HepG2 (cell line): Measurements from ENCODE around the gene USP32. TPM values are rescaled to one million over a fixed set of nuclear protein-coding genes. Genes with fewer than 3 reads are reported as not detected.

Experiments used
- ATAC-seq: fragments of 200-7000 bp; cut with Tn5 transposase; 3 replicates; pipeline ENCODE4 v1.9.1; 2020; ENCODE audit warnings: mild to moderate bottlenecking, moderate library complexity
- BruUV-seq: library from RNA; stranded (reverse); fragments of 400-500 nt; replicated peaks from 2 replicates; lab custom pipeline; 2021; lab: Mats Ljungman, UMichigan
- CTCF ChIA-PET: fragments of 300-600 bp; formaldehyde crosslinking; extraction: SDS; loops from one replicate; lab custom pipeline; 2021; ENCODE audit warnings: low total read pairs, inconsistent platforms, low intra/inter-chr PET ratio; lab: Yijun Ruan, JAX
- POLR2A ChIA-PET: fragments of 350-600 bp; sonication (Branson Sonifier 250); formaldehyde crosslinking; loops from one replicate; lab custom pipeline; 2020; ENCODE audit warnings: antibody characterized with exemption, inconsistent platforms; lab: Yijun Ruan, JAX
- DNase-seq: peaks from one replicate; pipeline ENCODE4 v3.0.0-alpha.2; 2015; ENCODE audit warnings: low spot score
- FAIRE-seq: peaks from 3 replicates; lab custom pipeline; 2011; peaks lifted over from hg19 to GRCh38; lab: Jason Lieb, UNC
- H2AFZ ChIP-seq: one replicate; pipeline ENCODE4 v1.6.1; 2011; ENCODE audit warnings: low read length, inconsistent platforms
- H3K27ac ChIP-seq: fragments of 300-600 bp; 3 replicates; pipeline ENCODE4 v1.8.0; 2011; ENCODE audit warnings: mixed run types, mild to moderate bottlenecking, mixed read lengths, low read length, inconsistent platforms; ENCODE audit not compliant: insufficient read depth; ENCODE audit errors: extremely low read length
- H3K27me3 ChIP-seq, 2 experiments: fragments of 200-600 bp in 1 of 2; 2 replicates in 1 of 2; 3 replicates in 1 of 2; pipeline versions ENCODE4 v1.6.0 to v1.8.0; 2011; ENCODE audit warnings: low read length in 2 of 2, mild to moderate bottlenecking in 2 of 2, moderate library complexity in 2 of 2, inconsistent platforms in 1 of 2; ENCODE audit not compliant: insufficient read depth in 2 of 2, control insufficient read depth in 1 of 2
- H3K36me3 ChIP-seq, 2 experiments: fragments of 200-600 bp in 1 of 2; replicated peaks in 1 of 2; 2 replicates in 1 of 2; 3 replicates in 1 of 2; pipeline versions ENCODE4 v1.5.1 to v1.8.0; 2011; ENCODE audit warnings: low read length in 2 of 2, inconsistent platforms in 1 of 2; ENCODE audit not compliant: insufficient read depth in 2 of 2, control insufficient read depth in 1 of 2
- H3K4me1 ChIP-seq: 2 replicates; pipeline ENCODE4 v1.5.1; 2012; ENCODE audit warnings: low read length, inconsistent platforms; ENCODE audit not compliant: insufficient read depth
- H3K4me2 ChIP-seq: 2 replicates; pipeline ENCODE4 v1.6.0; 2011; ENCODE audit warnings: low read depth, low read length, inconsistent platforms
- H3K4me3 ChIP-seq, 3 experiments: fragments of 200-600 bp in 1 of 3; sonication (generic), shearing (Covaris generic) in 1 of 3; replicated peaks in 1 of 3; 2 replicates each; pipeline ENCODE4 v1.5.1; 2011 to 2016; ENCODE audit warnings: low read length in 3 of 3, inconsistent platforms in 2 of 3, low read depth in 2 of 3, mild to moderate bottlenecking in 2 of 3, control low read depth in 1 of 3, mixed read lengths in 1 of 3; ENCODE audit not compliant: insufficient read depth in 1 of 3
- H3K79me2 ChIP-seq: one replicate; pipeline ENCODE4 v1.6.1; 2011; ENCODE audit warnings: low read length, inconsistent platforms; ENCODE audit not compliant: insufficient read depth
- H3K9ac ChIP-seq: 2 replicates; pipeline ENCODE4 v1.6.0; 2011; ENCODE audit warnings: mild to moderate bottlenecking, low read depth, low read length, inconsistent platforms; ENCODE audit not compliant: insufficient read depth
- H3K9me3 ChIP-seq: 2 replicates; pipeline ENCODE4 v1.5.1; 2012; ENCODE audit warnings: mild to moderate bottlenecking, low read length
- H4K20me1 ChIP-seq: 2 replicates; pipeline ENCODE4 v1.6.0; 2011; ENCODE audit warnings: inconsistent platforms, mild to moderate bottlenecking, low read length, moderate library complexity; ENCODE audit not compliant: insufficient read depth
- ELF1 ChIP-seq: sonication (generic); formaldehyde crosslinking; IDR thresholded peaks from 2 replicates; pipeline ENCODE4 v1.4.0; 2020; ENCODE audit warnings: missing genetic modification reagents
- FOXA1 ChIP-seq, 2 experiments: fragments of 450-650 bp in 1 of 2; sonication (generic) in 1 of 2; formaldehyde crosslinking in 1 of 2; IDR thresholded peaks; 2 replicates each; pipeline versions ENCODE4 v1.4.0 to v1.6.1; 2016 to 2020; ENCODE audit warnings: missing genetic modification reagents in 1 of 2
- JDP2 ChIP-seq: sonication (generic); formaldehyde crosslinking; IDR thresholded peaks from 2 replicates; pipeline ENCODE4 v1.8.1; 2022; ENCODE audit warnings: missing genetic modification reagents, borderline replicate concordance
- KLF6 ChIP-seq: IDR thresholded peaks from 2 replicates; pipeline ENCODE4 v1.8.0; 2016; ENCODE audit warnings: missing biosample characterization, missing genetic modification reagents
- KLF9 ChIP-seq: IDR thresholded peaks from 2 replicates; pipeline ENCODE4 v1.6.1; 2016; ENCODE audit warnings: low read depth
- ONECUT2 ChIP-seq: sonication (generic); formaldehyde crosslinking; IDR thresholded peaks from 2 replicates; pipeline ENCODE4 v1.4.0; 2020; ENCODE audit warnings: missing genetic modification reagents
- TCF7 ChIP-seq: sonication (generic); IDR thresholded peaks from 2 replicates; pipeline ENCODE4 v1.6.1; 2016; ENCODE audit warnings: antibody characterized with exemption, low read depth
- TOE1 ChIP-seq: sonication (generic); formaldehyde crosslinking; IDR thresholded peaks from 2 replicates; pipeline ENCODE4 v1.4.0; 2020; ENCODE audit warnings: mild to moderate bottlenecking, missing genetic modification reagents
- ZNF124 ChIP-seq: sonication (generic); formaldehyde crosslinking; IDR thresholded peaks from 2 replicates; pipeline ENCODE4 v1.4.0; 2020; ENCODE audit warnings: missing genetic modification reagents
- ZNF44 ChIP-seq: sonication (generic); formaldehyde crosslinking; IDR thresholded peaks from 2 replicates; pipeline ENCODE4 v1.5.1; 2020; ENCODE audit warnings: mild to moderate bottlenecking, missing genetic modification reagents
- ZNF616 ChIP-seq: sonication (generic); formaldehyde crosslinking; IDR thresholded peaks from 2 replicates; pipeline ENCODE4 v1.5.0; 2020; ENCODE audit warnings: low read depth, mild to moderate bottlenecking, missing genetic modification reagents
- ZNF709 ChIP-seq: sonication (generic); formaldehyde crosslinking; IDR thresholded peaks from 2 replicates; pipeline ENCODE4 v1.5.0; 2020; ENCODE audit warnings: mild to moderate bottlenecking, missing genetic modification reagents
- ZNF737 ChIP-seq: sonication (generic); formaldehyde crosslinking; IDR thresholded peaks from 2 replicates; pipeline ENCODE4 v1.5.0; 2020; ENCODE audit warnings: missing genetic modification reagents, mild to moderate bottlenecking, borderline replicate concordance
- ZNF776 ChIP-seq: sonication (generic); formaldehyde crosslinking; IDR thresholded peaks from 2 replicates; pipeline ENCODE4 v1.4.0; 2020; ENCODE audit warnings: mild to moderate bottlenecking, missing genetic modification reagents
- ZSCAN29 ChIP-seq: sonication (generic); formaldehyde crosslinking; conservative IDR thresholded peaks from 2 replicates; pipeline ENCODE4 v1.4.0; 2020; ENCODE audit warnings: mild to moderate bottlenecking, missing genetic modification reagents
- WGBS: methylation state at CpG from one replicate; pipeline ENCODE4 v1.1.6; 2017; ENCODE audit warnings: low lambda C conversion rate; 5-methylcytosine and 5-hydroxymethylcytosine counted together
- in situ Hi-C: cut with HindIII; loops from 2 replicates; pipeline ENCODE4 v1.10.0; 2017; ENCODE audit warnings: low pct_unique_long_range_greater_than_20kb; ENCODE audit not compliant: extremely low pct_ligation_motif_present
- intact Hi-C: fragments of 100-400 bp; cut with micrococcal nuclease; formaldehyde crosslinking; loops from one replicate; pipeline ENCODE4 v1.10.0; 2022; ENCODE audit not compliant: unreplicated experiment
- polyA plus RNA-seq, 8 experiments: library from polyadenylated mRNA; depleted of rRNA in 3 of 8; stranded (reverse) in 7 of 8; unstranded in 1 of 8; fragments of >200 nt; fragmentation: Illumina TruSeq in 4 of 8; extraction: Trizol in 4 of 8; gene quantifications; 2 replicates each; pipeline versions ENCODE4 v1.2.1 to v1.2.3, GENCODE V29; 2011 to 2016; ENCODE audit warnings: low read depth in 4 of 8, missing spikeins in 1 of 8, mixed read lengths in 1 of 8; ENCODE audit not compliant: insufficient read depth in 1 of 8
- total RNA-seq, 5 experiments: library from RNA; depleted of rRNA; stranded (reverse); fragments of >200 nt; fragmentation: Illumina TruSeq; extraction: Trizol; gene quantifications; 2 replicates each; pipeline ENCODE4 v1.2.3, GENCODE V29; 2016; ENCODE audit warnings: low read depth in 1 of 5
- TF ChIP-seq, protein P1 (sequence below): sonication (generic); formaldehyde crosslinking; IDR thresholded peaks from 2 replicates; pipeline ENCODE4 v1.4.0; 2020; ENCODE audit warnings: missing genetic modification reagents, borderline replicate concordance
- TF ChIP-seq, protein P2 (sequence below): sonication (generic); formaldehyde crosslinking; IDR thresholded peaks from 2 replicates; pipeline ENCODE4 v1.4.0; 2020; ENCODE audit warnings: missing genetic modification reagents
- TF ChIP-seq, protein P3 (sequence below): sonication (generic); formaldehyde crosslinking; IDR thresholded peaks from 2 replicates; pipeline ENCODE4 v1.4.0; 2020; ENCODE audit warnings: missing genetic modification reagents, low read depth, mild to moderate bottlenecking, borderline replicate concordance

USP32 gene
- total and polyA plus RNA-seq, 2 of the 13 experiments (the other 11 are each of a cell fraction or from before 2014, with no cell fraction given) = 24.9 to 39.9 TPM

DNA sequence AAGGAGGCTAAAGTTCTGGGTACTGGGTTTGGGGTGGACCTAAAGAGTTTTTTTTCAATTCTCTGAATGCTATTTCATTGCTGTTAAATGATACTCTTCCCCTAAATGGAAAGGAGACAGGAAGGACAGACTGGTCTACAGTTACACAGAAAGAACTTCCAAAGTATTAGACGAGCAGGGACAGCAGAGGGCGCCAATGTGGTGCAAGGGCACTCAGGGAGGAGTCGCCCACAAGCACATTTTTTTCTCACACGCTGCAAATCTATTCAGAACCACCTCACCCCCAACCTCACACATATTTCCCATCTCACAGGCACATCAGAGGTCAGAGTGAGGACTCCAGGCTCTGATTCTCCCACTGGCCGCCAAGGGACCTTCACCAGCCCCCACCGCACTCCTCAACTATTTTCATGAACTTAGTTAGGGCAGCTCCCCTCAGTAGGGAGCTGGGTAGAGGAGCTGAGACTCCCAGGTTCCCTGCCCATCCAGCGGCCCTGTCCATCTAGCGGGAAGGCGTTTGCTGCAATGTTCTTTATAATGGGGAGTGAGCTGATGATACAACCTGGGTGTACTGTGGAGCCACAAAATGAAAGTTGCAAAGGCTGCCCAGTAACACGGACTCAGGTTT is 248.9 kb downstream of the USP32 start (continued):
- TF ChIP-seq, protein P1, sequence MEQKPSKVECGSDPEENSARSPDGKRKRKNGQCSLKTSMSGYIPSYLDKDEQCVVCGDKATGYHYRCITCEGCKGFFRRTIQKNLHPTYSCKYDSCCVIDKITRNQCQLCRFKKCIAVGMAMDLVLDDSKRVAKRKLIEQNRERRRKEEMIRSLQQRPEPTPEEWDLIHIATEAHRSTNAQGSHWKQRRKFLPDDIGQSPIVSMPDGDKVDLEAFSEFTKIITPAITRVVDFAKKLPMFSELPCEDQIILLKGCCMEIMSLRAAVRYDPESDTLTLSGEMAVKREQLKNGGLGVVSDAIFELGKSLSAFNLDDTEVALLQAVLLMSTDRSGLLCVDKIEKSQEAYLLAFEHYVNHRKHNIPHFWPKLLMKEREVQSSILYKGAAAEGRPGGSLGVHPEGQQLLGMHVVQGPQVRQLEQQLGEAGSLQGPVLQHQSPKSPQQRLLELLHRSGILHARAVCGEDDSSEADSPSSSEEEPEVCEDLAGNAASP (CRISPR knock-in tag) = 0 out of 2 replicates have a peak, but pooled peaks have one; percentile 23
- TF ChIP-seq, protein P2, sequence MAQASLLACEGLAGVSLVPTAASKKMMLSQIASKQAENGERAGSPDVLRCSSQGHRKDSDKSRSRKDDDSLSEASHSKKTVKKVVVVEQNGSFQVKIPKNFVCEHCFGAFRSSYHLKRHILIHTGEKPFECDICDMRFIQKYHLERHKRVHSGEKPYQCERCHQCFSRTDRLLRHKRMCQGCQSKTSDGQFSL (CRISPR knock-in tag) = 0 out of 2 replicates have a peak, but pooled peaks have one; percentile 40
- TF ChIP-seq FOXA1 (IDR thresholded peaks at IDR 0.05) = no peak
- no peak; the same call in 1 of the 2 replicates for TF ChIP-seq FOXA1 (CRISPR knock-in tag; IDR thresholded peaks at IDR 0.05)

DNA sequence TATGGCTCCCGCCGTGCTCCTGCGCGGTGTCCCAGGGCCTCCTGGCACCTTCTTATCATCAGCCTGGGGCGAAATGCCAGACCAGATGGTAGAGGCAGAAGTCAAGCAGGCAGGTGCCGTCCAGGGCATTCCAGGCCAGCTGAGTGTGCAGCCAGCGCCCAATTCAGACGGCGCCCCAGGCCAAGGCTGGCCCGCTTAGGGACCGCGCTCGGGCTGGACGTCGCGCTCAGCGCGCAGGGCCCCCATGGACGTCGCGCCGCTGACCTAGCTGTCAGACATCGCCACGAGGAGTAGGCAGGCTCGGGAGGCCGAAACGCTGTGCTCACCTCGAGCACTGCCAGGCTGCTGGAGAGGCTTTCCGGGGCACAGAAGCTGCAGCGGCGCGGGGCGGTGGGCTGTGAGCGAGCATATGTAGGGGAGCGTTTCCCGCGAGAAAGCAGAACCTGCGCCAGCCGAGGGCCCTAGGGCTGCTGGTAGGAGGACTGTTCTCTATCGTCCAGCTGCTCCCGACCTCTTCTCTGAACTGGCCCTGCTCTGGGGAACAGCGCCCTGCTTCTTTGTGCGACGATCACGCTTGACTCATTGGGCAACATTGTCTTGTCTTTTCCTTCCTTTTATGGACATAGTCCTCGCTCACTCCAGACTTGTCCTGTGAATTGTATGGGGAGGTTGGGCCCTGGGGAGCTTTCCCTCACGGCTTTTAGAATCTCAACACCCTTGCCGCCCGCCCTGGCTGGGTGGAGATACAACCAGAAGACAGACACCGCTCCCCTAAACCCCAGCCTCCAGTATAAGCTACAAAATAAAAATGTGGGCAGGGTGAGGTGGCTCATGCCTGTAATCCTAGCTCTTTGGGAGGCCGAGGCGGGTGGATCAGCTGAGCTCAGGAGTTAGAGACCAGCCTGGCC is 250.6 kb downstream of the USP32 start:
- H3K27ac ChIP-seq = no peak overlapping the region
- FAIRE-seq (no peak), DNase-seq (no peak), ATAC-seq (no peak)
- H3K4me1 ChIP-seq = peaks cover 28% of the 10 kb centered on the region
- peaks cover 4% of the 10 kb centered on the region; the same call in 1 of the 2 replicates for H4K20me1 ChIP-seq
- no peak overlapping the region for H3K4me2 ChIP-seq
- H2AFZ ChIP-seq = no peak overlapping the region
- H3K79me2 ChIP-seq = no peaks in the 10 kb centered on the region
- no peaks in the 10 kb centered on the region for H3K9me3 ChIP-seq
- BruUV-seq = no TSS peak
- no peak overlapping the region for H3K4me3 ChIP-seq
- ChIA-PET CTCF (interaction anchor here (3.4 kb wide), 1 partner anchor 294 kb away, joined by 28 read pairs; no protein-coding TSS in a partner anchor), POLR2A (no interaction called here)
- H3K36me3 ChIP-seq = no peaks in the 10 kb centered on the region
- intact Hi-C loops = loop anchor here (2.0 to 10.0 kb wide), 2 partner anchors 33 to 83 kb away; no protein-coding TSS in a partner anchor
- H3K9ac ChIP-seq = no peak overlapping the region
- in situ Hi-C loops = no loop called here
- WGBS = 52% methylated on average over 24 of the region's 52 CpGs
- peaks cover 9 to 70% of the 10 kb centered on the region in 2 experiments for H3K27me3 ChIP-seq
- no peak for TF ChIP-seq ZSCAN29 (CRISPR knock-in tag)
- TF ChIP-seq ELF1 (CRISPR knock-in tag) = no peak
- TF ChIP-seq ZNF709 (CRISPR knock-in tag) = no peak
- TF ChIP-seq ZNF124 (CRISPR knock-in tag) = no peak
- TF ChIP-seq JDP2 (CRISPR knock-in tag) = no peak
- no peak for TF ChIP-seq ZNF44 (CRISPR knock-in tag)
- TF ChIP-seq, protein P3, sequence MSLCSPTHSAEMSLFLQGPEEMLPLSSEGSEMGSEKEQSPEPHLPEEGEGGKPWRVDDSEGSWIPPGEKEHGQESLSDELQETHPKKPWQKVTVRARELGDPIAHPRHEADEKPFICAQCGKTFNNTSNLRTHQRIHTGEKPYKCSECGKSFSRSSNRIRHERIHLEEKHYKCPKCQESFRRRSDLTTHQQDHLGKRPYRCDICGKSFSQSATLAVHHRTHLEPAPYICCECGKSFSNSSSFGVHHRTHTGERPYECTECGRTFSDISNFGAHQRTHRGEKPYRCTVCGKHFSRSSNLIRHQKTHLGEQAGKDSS (CRISPR knock-in tag) = no peak
- no peak for TF ChIP-seq ZNF737 (CRISPR knock-in tag)
- TF ChIP-seq TCF7 = no peak
- no peak for TF ChIP-seq KLF9 (CRISPR knock-in tag)
- TF ChIP-seq ONECUT2 (CRISPR knock-in tag) = no peak
- TF ChIP-seq ZNF616 (CRISPR knock-in tag) = no peak
- TF ChIP-seq ZNF776 (CRISPR knock-in tag) = 0 out of 2 replicates have a peak, but pooled peaks have one; percentile 24
- TF ChIP-seq TOE1 (CRISPR knock-in tag) = no peak
- no peak for TF ChIP-seq KLF6
